Keratinocyte (primary cell): ENCODE data around the gene WDR19. TPM values are rescaled to one million over a fixed set of nuclear protein-coding genes. Genes with fewer than 3 reads are reported as not detected.

Experiments used
- DNase-seq: peaks from one replicate; pipeline ENCODE4 v3.0.0-alpha.2; 2011; ENCODE audit warnings: low read depth, missing footprints, low spot score
- FAIRE-seq: peaks from 2 replicates; lab custom pipeline; 2011; peaks lifted over from hg19 to GRCh38; lab: Jason Lieb, UNC
- H2AFZ ChIP-seq: 2 replicates; pipeline ENCODE4 v1.6.0; 2012; ENCODE audit warnings: low read length, control low read depth, inconsistent platforms; ENCODE audit not compliant: control insufficient read depth
- H3K27ac ChIP-seq: 2 replicates; pipeline ENCODE4 v1.5.1; 2011; ENCODE audit warnings: low read length; ENCODE audit not compliant: control insufficient read depth, insufficient read depth
- H3K27me3 ChIP-seq: 3 replicates; pipeline ENCODE4 v1.6.0; 2011; ENCODE audit warnings: low read length; ENCODE audit not compliant: control insufficient read depth, insufficient read depth; ENCODE audit errors: extremely low read depth
- H3K36me3 ChIP-seq, 2 experiments: 2 replicates in 1 of 2; 3 replicates in 1 of 2; pipeline ENCODE4 v1.5.1; 2011; ENCODE audit warnings: low read length in 2 of 2, mild to moderate bottlenecking in 1 of 2; ENCODE audit not compliant: control insufficient read depth in 2 of 2, insufficient read depth in 2 of 2; ENCODE audit errors: extremely low read depth in 1 of 2
- H3K4me1 ChIP-seq: 3 replicates; pipeline ENCODE4 v1.5.1; 2011; ENCODE audit warnings: low read length; ENCODE audit not compliant: control insufficient read depth, insufficient read depth; ENCODE audit errors: extremely low read depth
- H3K4me2 ChIP-seq: 3 replicates; pipeline ENCODE4 v1.6.0; 2011; ENCODE audit warnings: low read depth, low read length; ENCODE audit not compliant: control insufficient read depth, insufficient read depth; ENCODE audit errors: extremely low read depth
- H3K4me3 ChIP-seq, 3 experiments: fragments of 200-600 bp in 1 of 3; sonication (generic) in 1 of 3; 2 replicates in 2 of 3; 3 replicates in 1 of 3; pipeline ENCODE4 v1.5.1; 2011 to 2016; ENCODE audit warnings: low read length in 3 of 3, mild to moderate bottlenecking in 3 of 3, control low read depth in 2 of 3, inconsistent platforms in 1 of 3, low read depth in 1 of 3, mixed read lengths in 1 of 3, mixed run types in 1 of 3, moderate library complexity in 1 of 3; ENCODE audit not compliant: control insufficient read depth in 2 of 3, insufficient read depth in 2 of 3; ENCODE audit errors: extremely low read depth in 1 of 3
- H3K79me2 ChIP-seq: 2 replicates; pipeline ENCODE4 v1.6.0; 2012; ENCODE audit warnings: low read length; ENCODE audit not compliant: control insufficient read depth, insufficient read depth
- H3K9ac ChIP-seq: 3 replicates; pipeline ENCODE4 v1.6.0; 2011; ENCODE audit warnings: low read length; ENCODE audit not compliant: control insufficient read depth, insufficient read depth; ENCODE audit errors: extremely low read depth
- H3K9me1 ChIP-seq: 3 replicates; pipeline ENCODE4 v1.6.0; 2011; ENCODE audit warnings: low read length; ENCODE audit not compliant: control insufficient read depth, insufficient read depth; ENCODE audit errors: extremely low read depth
- H3K9me3 ChIP-seq: 2 replicates; pipeline ENCODE4 v1.5.1; 2012; ENCODE audit warnings: low read depth, low read length; ENCODE audit not compliant: control insufficient read depth
- H4K20me1 ChIP-seq: 3 replicates; pipeline ENCODE4 v1.6.0; 2011; ENCODE audit warnings: low read length; ENCODE audit not compliant: control insufficient read depth, insufficient read depth; ENCODE audit errors: extremely low read depth
- EZH2 ChIP-seq: IDR thresholded peaks from one replicate; pipeline ENCODE4 v1.6.1; 2012; ENCODE audit warnings: inconsistent platforms, mild to moderate bottlenecking, low read length, moderate library complexity
- dilution Hi-C: fragments of 300-500 bp; cut with MboI; formaldehyde crosslinking; loops from one replicate; pipeline ENCODE4 v1.7.0; 2020; ENCODE audit warnings: low sequenced_read_pairs; ENCODE audit not compliant: extremely low pct_ligation_motif_present
- polyA plus RNA-seq, 5 experiments: library from polyadenylated mRNA; depleted of rRNA in 3 of 5; stranded (reverse) in 3 of 5; stranded (forward) in 1 of 5; unstranded in 1 of 5; fragments of >200 nt; gene quantifications; 1 replicate in 1 of 5; 2 replicates in 3 of 5; 3 replicates in 1 of 5; pipeline versions ENCODE4 v1.2.1 to v1.2.3, GENCODE V29; 2011 to 2012; ENCODE audit warnings: missing spikeins in 2 of 5, low read depth in 1 of 5, low replicate concordance in 1 of 5
- TF ChIP-seq, protein P1 (sequence below), 3 experiments: IDR thresholded peaks in 1 of 3; conservative IDR thresholded peaks in 1 of 3; optimal IDR thresholded peaks in 1 of 3; 2 replicates in 2 of 3; 3 replicates in 1 of 3; pipeline versions ENCODE3 to v1.5.1; 2011; ENCODE audit warnings: low read length in 3 of 3, mild to moderate bottlenecking in 3 of 3, moderate library complexity in 2 of 3, control low read depth in 1 of 3, inconsistent platforms in 1 of 3; ENCODE audit not compliant: insufficient read depth in 2 of 3; ENCODE audit errors: extremely low read depth in 1 of 3

Gene WDR19
- polyA plus RNA-seq, 1 donor (not counting 4 experiments of a cell fraction or from before 2014, with no cell fraction given): 25.3 TPM

DNA sequence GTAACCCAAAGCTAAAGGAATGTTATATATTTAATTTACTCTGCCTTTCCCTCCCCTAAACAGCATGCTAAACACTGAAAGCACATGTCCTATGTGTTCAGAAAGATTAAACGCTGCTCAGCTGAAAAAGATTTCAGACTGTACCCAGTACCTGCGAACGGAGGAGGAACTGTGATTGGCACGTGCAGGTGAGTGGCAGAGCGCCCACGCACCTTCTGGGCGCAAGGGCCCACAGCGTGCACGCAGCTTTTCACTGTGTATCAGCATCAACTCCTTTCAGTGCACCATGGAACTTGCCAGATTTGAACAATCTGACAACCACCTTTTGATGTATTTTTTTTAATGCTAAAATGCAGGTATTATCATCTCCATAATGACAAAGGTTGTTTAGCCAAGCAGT is 96.1 kb downstream of the WDR19 start:
- Histone ChIP-seq H4K20me1 (no peaks in the 10 kb centered on the region), H3K79me2 (no peaks in the 10 kb centered on the region), H3K9me1 (no peaks in the 10 kb centered on the region), H3K4me3 (no peak overlapping the region), H3K27ac (no peak overlapping the region), H3K36me3 (peaks cover 2 to 4% of the 10 kb centered on the region in 2 experiments), H3K9me3 (no peaks in the 10 kb centered on the region), H3K9ac (no peak overlapping the region), H3K27me3 (no peaks in the 10 kb centered on the region), H3K4me2 (no peak overlapping the region), H2AFZ (no peak overlapping the region), H3K4me1 (no peaks in the 10 kb centered on the region)
- dilution Hi-C loops: no loop called here
- TF ChIP-seq, protein P1, sequence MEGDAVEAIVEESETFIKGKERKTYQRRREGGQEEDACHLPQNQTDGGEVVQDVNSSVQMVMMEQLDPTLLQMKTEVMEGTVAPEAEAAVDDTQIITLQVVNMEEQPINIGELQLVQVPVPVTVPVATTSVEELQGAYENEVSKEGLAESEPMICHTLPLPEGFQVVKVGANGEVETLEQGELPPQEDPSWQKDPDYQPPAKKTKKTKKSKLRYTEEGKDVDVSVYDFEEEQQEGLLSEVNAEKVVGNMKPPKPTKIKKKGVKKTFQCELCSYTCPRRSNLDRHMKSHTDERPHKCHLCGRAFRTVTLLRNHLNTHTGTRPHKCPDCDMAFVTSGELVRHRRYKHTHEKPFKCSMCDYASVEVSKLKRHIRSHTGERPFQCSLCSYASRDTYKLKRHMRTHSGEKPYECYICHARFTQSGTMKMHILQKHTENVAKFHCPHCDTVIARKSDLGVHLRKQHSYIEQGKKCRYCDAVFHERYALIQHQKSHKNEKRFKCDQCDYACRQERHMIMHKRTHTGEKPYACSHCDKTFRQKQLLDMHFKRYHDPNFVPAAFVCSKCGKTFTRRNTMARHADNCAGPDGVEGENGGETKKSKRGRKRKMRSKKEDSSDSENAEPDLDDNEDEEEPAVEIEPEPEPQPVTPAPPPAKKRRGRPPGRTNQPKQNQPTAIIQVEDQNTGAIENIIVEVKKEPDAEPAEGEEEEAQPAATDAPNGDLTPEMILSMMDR (optimal IDR thresholded peaks at IDR 0.05 in 1 of 3, IDR thresholded peaks at IDR 0.05 in 1 of 3, conservative IDR thresholded peaks at IDR 0.05 in 1 of 3; ENCODE audit: extremely low read depth in 1 of 3, insufficient read depth in 2 of 3, low read length in 3 of 3): no peak
- no peak for TF ChIP-seq EZH2
- FAIRE-seq (no peak), DNase-seq (no peak)

DNA sequence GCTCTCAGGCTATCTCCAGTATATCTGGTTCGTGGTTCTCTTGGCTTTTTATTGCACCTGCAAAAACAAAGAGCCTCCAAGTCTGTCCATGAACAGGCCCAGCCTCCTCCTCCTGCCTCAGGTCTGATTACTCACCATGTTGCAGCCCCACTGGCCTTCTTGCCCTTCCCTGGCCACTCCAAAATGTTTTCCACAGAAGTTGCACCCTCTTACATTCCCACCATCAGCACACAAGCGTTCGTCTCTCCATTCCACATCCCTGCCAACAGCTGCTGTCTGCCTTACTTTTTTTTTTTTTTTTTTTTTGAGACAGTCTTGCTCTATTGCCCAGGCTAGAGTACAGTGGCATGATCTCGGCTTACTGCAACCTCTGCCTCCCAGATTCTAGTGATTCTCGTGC is 97.1 kb downstream of the WDR19 start:
- TF ChIP-seq, protein P1 (optimal IDR thresholded peaks at IDR 0.05 in 1 of 3, IDR thresholded peaks at IDR 0.05 in 1 of 3, conservative IDR thresholded peaks at IDR 0.05 in 1 of 3; ENCODE audit: extremely low read depth in 1 of 3, insufficient read depth in 2 of 3, low read length in 3 of 3): no peak
- TF ChIP-seq EZH2: no peak
- Histone ChIP-seq H3K4me2 (no peak overlapping the region), H3K27ac (no peak overlapping the region), H2AFZ (no peak overlapping the region), H3K27me3 (no peaks in the 10 kb centered on the region), H3K9me1 (no peaks in the 10 kb centered on the region), H3K79me2 (no peaks in the 10 kb centered on the region), H4K20me1 (no peaks in the 10 kb centered on the region), H3K9me3 (no peaks in the 10 kb centered on the region), H3K4me1 (no peaks in the 10 kb centered on the region), H3K9ac (no peak overlapping the region), H3K36me3 (peaks cover 0 to 4% of the 10 kb centered on the region in 2 experiments), H3K4me3 (no peak overlapping the region)
- FAIRE-seq: no peak
- no peak for DNase-seq
- dilution Hi-C loops: no loop called here
